ENCODE results near the gene KDM2B.

GRCh38 chr12:121574025-121574424 lies 6.8 kb downstream of the KDM2B start:
- TF ChIP-seq EZH2 (IDR thresholded peaks at IDR 0.05; ENCODE audit: borderline replicate concordance, low read length) (no peak), CTCF (conservative IDR thresholded peaks at IDR 0.05 in 1 of 2, IDR thresholded peaks at IDR 0.05 in 1 of 2; ENCODE audit: extremely low read depth in 1 of 2, insufficient read depth in 1 of 2, low read depth in 1 of 2, low read length in 2 of 2) (no peak)
